GM12801 (cell line): ENCODE measurements around the gene PIGM.

Experiments used
- CTCF ChIP-seq: IDR thresholded peaks from one replicate; pipeline ENCODE4 v1.5.1; 2011; ENCODE audit warnings: control low read depth; ENCODE audit not compliant: insufficient read length; ENCODE audit errors: extremely low read depth

Gene PIGM

GRCh38 chr1:159977364-159978106 lies 54.3 kb downstream of the PIGM start:
- TF ChIP-seq CTCF: no peak
